Left ventricle myocardium superior (tissue), 1 donor: Measurements from ENCODE around the gene LMCD1. TPM values are rescaled to one million over a fixed set of nuclear protein-coding genes. Genes with fewer than 3 reads are reported as not detected.

Experiments used
- total RNA-seq: library from RNA; stranded (reverse); fragmentation: NEBNext Ultra II Directional; extraction: Animal tissue kit (Norgen Biotek cat#: 25700); gene quantifications from one replicate; pipeline ENCODE4 v1.2.1, GENCODE V29; 2021
- donor health status: DM: no; HTN: yes; CAD: no; lungs with severe emphysema.

The LMCD1 gene
- total RNA-seq, 1 donor from 2014 or later, result 37.9 TPM

Other genes starting within 250 kb of the LMCD1 start
- 0.57 TPM for gene SSUH2, start 143.0 kb downstream of the LMCD1 start, total RNA-seq
- 28.2 TPM for gene CAV3, start 232.0 kb downstream of the LMCD1 start, total RNA-seq